GM21526 (cell line): ENCODE results near the gene HOXA4.

Experiments used
- ATAC-seq: cut with Tn5 transposase; IDR thresholded peaks from one replicate; pipeline ENCODE4 v1.9.1; 2021; ENCODE audit warnings: moderate library complexity; ENCODE audit not compliant: unreplicated experiment, low FRiP score

The HOXA4 gene

GRCh38 chr7:27109466-27110185 is 20.9 kb downstream of the HOXA4 start:
- no peak for ATAC-seq

GRCh38 chr7:27108390-27109127 is 22.0 kb downstream of the HOXA4 start:
- ATAC-seq, result no peak

GRCh38 chr7:27107391-27108381 is 22.9 kb downstream of the HOXA4 start:
- no peak for ATAC-seq

- ATAC-seq, result no peak
These were observed 23.7 kb downstream of the HOXA4 start for GRCh38 chr7:27106901-27107240.

- no peak for ATAC-seq
These were observed 24.2 kb downstream of the HOXA4 start for GRCh38 chr7:27106181-27106900.

GRCh38 chr7:27105301-27106031 is 25.1 kb downstream of the HOXA4 start:
- ATAC-seq, result no peak

GRCh38 chr7:27104341-27105058 is 26.1 kb downstream of the HOXA4 start:
- no peak for ATAC-seq

GRCh38 chr7:27103489-27104226 is 26.9 kb downstream of the HOXA4 start:
- no peak for ATAC-seq

- ATAC-seq, result no peak
These were observed 27.7 kb downstream of the HOXA4 start, which contains the start of gene HOXA2 for GRCh38 chr7:27102581-27103442. HOXA2 (minus strand) TSS chr7:27102683; CDS start chr7:27102500, 183 bp downstream.

GRCh38 chr7:27101957-27102580 is 28.5 kb downstream of the HOXA4 start:
- ATAC-seq, result no peak

- ATAC-seq, result no peak
These were observed 29.2 kb downstream of the HOXA4 start for GRCh38 chr7:27101171-27101956.

- no peak for ATAC-seq
These were observed 29.8 kb downstream of the HOXA4 start for GRCh38 chr7:27100694-27101170.

- ATAC-seq, result no peak
These were observed 30.8 kb downstream of the HOXA4 start for GRCh38 chr7:27099453-27100370.

- no peak for ATAC-seq
These were observed 31.7 kb downstream of the HOXA4 start for GRCh38 chr7:27098578-27099451.
